HG02981 (cell line): ENCODE data around the gene NINJ2.

Source experiments
- ATAC-seq: cut with Tn5 transposase; IDR thresholded peaks from one replicate; pipeline ENCODE4 v1.9.1; 2021; ENCODE audit warnings: mild to moderate bottlenecking, moderate library complexity; ENCODE audit not compliant: unreplicated experiment

Gene NINJ2

DNA sequence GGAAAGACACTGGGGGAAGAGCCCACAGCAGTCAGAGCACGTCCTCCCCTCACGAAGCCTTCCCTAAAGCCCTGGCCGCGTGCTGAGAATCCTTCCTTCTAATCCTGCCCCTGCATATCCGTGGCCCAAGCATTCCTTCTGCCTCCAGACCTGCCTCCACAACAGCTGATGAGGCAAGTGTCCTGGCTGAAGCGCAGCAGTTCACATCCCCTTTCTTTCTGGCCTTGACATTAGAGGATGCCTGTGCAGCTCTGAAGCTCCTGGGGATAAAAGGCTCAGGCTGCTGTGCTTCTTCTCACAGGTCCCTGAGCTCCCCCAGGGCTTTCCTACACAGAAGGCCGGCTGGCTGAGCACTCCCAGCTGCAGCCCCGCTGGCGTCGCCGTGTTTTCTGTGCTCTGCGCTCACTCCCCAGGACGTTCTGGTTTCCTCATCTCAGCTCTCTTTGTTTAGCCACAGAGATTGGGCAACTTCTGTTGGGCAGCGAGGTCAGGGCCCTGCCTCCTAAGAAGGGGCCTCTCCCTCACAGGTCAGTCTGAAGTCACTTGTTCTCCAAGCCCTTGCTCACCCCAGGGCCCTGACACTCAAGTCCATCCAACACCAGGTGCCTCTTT is 45.8 kb downstream of the NINJ2 start:
- no peak for ATAC-seq

DNA sequence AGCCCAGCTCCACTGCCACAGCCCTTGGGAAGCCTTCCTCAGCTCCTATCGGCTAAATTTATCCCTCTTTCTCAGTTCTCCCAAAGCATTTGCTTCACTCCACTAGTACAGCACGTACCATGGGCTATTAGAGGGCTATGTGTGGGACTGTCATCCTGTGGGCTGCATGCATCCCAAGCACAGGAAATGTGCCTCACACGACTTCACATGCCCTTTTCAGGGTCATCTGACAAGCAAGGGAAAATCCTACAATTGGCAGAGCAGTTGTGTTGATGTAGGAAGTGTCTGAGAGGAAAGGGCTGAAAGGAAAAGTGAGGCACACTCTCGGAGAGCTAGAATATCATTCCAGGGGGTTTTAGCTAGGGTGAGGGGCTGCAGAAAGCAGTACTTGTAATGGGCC is 47.6 kb downstream of the NINJ2 start:
- no peak for ATAC-seq

DNA sequence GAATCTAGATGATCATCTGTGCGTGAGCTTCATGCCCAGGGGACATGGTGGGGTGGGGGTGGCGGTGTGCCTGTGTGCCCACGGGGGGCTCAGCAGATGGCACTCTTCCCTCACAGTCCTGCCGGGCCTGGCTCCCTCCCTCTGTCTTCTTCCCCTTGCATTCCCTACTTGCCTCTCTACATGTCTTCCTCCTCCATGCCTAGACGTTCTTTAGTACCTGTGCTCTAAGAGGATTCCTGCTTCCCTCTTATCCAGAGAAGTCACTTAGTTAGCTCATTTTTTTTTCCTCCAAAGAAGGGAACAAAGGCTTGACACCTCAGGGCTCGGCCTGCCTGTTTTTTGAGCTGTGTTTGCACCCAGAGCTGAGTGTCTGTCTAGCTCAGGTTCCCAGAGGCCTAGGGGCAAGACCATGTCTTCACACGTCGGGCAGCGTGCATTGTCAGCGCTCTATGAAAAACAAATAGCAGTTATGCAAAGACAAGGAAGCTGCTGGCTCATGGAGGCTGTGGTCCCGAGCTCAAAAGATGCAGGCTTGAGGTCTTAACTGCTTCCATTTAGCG is 48.8 kb downstream of the NINJ2 start:
- ATAC-seq = no peak

DNA sequence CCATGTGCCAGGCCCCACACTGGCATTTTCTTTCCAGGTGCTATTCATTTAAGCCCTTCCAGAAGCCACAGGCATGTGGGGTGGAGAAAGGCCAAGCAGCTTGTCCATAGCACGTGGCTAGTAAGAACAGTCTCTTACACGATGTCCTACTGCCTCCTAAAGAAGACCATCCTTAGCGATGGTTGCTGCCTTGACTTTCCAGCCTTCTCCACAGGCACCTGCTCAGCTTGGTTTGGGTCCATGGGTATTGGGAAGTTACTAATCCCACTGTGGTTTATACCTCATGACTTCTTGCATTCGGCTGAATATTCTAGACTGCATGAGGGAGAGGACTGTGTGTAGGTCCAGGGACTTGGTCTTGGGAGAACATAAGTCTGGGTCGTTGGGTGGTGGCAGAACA is 49.2 kb downstream of the NINJ2 start:
- ATAC-seq = no peak

DNA sequence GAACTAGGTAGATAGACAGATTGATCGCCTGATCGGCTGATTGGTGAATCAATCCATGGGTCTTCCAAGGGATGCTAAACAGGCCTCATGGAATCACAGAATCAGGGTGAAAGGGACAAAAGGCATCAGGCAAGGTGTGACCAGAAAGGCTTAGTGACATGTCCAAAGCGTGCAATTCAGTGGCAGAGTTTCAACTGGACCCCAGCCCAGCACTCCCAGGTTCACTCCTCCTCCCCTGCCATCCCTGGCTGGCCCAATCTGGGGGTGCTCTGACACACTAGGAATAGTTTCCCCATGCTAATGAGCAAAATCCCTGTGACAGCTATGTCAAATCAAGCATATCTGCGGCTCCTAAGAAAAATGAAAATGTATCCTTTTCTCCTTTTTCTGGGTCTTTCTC is 50.4 kb downstream of the NINJ2 start:
- no peak for ATAC-seq

DNA sequence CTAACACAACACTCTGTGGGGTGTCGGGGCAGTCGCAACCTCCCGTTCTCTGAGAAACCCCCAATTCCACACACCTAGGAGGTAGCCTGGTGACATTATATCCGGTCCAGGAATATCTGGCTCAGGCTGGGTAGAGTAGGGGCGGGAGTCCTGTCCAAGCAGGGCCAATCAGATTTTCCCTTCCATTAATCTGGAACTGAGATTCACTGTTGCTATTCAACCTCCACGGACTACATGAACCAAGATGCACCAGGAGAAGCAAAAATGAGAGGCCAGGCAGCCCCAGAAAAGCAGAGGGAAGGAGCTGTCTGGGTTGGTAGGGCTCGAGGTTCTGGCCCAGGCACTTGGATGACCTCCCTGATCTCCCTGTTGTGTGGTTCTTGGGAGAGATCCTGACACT is 51.0 kb downstream of the NINJ2 start:
- ATAC-seq = no peak

DNA sequence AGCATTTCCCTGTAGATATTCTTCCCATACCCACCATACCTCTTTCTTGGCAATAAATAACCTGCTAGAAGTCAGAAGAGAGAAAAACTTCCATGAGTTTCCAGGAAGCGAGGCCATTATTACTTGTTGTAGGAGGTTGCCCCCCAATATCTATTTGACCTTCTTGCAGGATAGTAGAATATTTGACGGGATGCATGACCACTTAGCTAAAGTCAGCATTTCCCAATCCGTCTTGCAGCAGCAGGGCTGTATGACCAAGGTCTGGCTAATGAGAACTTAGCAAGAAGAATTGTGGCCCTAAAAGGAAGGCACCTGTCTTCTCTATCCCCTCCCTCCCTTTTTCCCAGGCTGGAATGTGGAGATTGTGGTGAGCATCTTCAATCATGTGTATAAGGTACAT is 51.5 kb downstream of the NINJ2 start:
- ATAC-seq = no peak

DNA sequence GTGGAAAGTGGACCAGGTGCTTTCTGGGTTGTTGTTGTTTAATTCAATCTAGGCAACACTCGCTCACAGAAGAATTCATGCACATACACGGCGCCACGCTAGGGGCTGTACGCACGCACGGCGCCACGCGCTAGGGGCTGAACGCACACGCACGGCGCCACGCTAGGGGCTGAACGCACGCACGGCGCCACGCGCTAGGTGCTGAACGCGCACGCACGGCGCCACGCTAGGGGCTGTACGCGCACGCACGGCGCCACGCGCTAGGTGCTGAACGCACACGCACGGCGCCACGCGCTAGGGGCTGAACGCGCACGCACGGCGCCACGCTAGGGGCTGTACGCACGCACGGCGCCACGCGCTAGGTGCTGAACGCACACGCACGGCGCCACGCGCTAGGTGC is 54.3 kb downstream of the NINJ2 start:
- no peak for ATAC-seq

DNA sequence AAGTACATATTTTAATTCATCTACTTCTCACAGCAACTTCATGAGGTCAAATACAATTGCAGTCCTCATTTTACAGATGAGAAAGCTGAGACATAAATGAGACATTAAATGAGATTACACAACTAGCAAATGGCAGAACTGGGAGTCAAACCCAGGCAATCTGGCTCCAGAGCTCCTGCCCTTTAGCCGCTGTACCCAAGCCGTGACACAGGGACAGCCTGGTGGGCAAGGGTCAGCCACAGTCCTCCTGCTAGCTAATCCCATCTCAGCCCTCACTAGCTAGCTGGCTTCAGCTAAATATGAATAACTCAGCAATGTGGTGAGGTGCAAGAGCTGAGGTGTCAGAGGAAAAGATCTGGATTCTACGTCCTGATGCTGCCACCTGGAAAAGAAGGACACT is 54.8 kb downstream of the NINJ2 start:
- ATAC-seq = no peak

DNA sequence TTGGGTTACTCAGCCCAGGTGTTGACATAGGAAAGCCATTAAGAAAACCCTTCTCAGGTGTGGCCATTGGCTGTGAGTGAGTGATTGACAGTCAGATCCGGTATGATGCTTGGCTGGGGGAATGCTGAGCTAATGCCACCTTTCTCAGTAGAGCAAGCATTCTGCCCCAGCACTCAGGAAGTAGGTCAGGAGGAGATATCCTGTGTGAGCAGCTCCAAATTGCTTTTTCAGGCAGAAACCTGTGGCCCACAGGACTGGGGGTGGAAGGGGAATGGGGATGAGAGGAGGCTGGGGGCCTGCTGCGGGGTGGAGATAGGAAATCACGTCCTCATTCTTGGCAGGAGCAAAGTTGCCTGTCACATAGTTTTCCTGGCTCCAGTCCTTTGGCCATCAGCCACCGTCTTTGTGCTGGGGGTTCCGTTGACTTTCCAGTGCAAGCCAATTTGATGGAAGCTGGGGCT is 55.7 kb downstream of the NINJ2 start:
- no peak for ATAC-seq

DNA sequence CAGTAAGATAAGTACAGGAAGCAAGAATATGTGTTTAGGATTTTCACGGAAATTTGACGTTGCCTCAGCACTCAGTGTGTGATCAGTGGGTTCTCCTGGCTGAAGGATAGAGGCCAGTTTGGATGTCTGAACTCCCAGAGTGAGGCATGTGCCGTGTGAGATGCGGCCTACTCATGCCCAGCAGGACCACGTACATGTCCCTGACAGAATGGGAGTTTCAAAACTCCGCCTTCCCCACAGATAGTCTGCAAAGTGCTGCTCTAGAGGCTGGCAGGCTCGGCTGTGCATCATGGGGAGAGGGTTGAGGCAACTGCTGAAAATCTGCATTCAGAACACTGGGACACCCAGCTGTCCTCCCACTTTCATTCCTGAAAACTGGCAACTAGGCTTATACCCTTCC is 58.3 kb downstream of the NINJ2 start:
- ATAC-seq = no peak

DNA sequence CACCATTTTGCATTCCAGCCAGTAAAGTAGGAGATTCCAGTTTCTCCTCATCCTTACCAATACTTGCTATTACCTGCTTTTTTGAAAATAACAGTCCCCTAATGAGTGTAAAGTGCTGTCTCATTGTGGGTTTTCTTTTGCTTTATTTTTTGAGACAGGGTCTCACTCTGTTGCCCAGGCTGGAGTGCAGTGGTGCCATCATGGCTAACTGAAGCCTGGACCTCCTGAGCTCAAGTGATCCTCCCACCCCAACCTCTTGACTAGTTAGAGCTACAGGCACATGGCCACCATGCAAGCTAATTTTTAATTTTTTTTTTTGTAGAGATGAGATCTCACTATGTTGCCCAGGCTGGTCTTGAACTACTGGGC is 60.6 kb downstream of the NINJ2 start:
- ATAC-seq = no peak

DNA sequence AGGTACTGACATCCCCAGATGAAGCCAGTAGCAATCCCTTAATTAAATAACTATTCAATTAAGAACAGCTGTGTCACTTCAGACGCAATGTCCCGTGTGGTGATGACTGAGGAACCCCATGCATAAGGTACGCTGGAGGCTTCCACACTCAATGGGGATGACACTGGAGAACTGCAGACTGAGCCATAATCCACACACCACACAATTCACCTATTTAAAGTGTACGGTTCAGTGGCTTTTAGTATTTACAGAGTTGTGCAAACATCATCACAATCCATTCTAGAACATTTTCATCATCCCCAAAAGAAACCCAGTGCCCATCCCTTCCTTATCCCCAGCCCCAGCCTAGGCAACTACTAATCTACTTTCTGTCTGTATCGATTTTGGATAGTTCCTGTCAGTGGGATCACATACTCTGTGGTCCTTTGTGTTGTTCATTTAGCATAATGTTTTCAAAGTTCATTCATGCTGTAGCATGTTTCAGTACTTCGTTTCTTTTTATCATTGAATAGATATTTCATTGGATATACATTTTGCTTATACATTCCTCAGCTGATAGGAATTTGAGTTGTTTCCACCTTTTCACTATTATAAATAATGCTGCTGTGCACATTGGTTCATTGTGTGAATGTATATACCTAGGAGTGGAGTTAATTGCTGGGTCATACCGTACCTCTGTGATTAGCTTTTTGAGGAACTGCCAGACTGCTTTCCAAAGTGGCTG is 61.1 kb downstream of the NINJ2 start:
- ATAC-seq = no peak

DNA sequence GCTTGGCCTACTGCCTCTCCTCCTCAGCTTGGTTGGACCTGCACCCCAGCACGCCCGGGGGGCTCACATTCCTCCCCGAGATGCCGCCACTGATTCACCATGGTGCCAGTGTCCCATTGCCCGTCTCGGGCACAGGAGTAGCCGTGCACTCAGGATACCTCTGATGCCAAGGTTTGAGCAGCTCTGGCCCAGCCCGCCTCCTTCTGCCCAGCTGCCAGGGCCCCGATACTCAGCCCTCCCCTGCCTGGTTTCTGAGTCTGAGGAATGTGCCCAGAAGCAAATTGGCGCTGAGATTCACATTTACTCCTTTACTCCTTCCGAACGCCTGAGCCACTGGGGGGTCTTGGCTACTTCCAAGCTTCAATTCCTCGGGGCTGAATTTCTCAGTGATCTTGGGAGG is 63.5 kb downstream of the NINJ2 start:
- no peak for ATAC-seq

DNA sequence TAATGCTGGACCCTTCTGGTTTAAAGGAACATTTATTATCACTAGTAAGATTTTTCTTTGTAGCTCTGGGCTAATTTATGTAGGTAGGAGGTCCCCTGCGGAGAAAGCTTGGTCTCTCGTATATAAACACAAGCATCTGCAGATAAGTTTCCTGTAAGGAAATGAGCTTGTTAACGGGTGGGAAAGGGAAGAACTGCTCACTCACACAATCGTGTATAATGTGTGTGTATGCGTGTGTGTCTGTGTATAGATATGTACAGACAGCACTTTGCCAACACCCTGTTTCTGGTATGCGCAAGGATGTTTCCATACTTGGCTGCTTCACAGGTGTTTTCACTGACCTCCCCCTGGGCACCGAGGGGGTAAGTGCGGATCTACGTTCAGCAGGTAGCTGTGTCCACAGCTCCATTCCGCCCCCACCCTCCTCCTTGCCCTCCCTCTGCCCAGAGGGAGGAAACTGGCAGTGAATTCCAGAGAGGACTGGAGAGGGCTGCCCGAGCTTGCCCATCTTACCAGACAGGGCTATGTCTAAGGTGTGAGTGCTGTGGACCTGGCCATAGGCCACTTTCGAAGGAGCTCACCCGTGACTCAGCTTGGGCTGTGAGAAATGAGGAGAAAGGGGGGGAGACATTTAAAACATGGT is 65.2 kb downstream of the NINJ2 start:
- no peak for ATAC-seq

DNA sequence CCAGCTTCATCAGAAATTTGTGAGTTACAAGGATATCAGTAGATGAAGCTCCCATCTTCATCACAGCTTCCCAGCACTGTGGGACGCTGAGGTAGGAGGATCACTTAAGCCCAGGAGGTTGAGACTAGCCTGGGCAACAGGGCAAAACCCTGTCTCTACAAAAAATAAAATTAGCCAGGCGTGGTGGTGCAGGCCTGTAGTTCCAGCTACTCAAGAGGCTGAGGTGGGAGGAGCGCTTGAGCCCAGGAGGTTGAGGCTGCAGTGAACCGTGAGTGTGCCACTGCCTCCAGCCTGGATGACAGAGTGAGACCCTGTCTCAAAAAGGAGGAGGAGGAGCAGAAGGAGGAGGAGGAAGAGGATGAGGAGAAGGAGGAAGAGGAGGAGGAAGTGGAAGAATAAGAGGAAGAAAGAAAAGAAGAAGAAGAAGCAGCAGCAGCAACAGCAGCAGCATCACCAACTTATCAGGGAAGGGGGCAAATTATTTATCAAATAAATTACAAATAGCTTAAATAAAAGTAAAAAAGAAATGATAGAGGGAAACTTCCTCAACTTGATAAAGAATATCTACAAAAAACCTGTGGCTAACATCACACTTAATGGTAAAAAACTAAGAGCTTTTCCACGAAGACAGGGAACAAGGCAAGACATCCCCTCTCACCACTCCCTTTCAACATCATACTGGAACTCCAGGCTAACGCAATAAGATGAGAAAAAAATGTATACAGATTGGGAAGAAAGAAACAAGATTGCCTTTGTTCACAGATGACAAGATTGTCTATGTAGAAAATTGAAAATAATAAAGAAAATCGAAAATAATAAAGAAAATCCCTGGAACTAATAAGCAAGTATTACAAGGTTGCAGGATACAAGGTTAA is 69.6 kb downstream of the NINJ2 start:
- no peak for ATAC-seq

DNA sequence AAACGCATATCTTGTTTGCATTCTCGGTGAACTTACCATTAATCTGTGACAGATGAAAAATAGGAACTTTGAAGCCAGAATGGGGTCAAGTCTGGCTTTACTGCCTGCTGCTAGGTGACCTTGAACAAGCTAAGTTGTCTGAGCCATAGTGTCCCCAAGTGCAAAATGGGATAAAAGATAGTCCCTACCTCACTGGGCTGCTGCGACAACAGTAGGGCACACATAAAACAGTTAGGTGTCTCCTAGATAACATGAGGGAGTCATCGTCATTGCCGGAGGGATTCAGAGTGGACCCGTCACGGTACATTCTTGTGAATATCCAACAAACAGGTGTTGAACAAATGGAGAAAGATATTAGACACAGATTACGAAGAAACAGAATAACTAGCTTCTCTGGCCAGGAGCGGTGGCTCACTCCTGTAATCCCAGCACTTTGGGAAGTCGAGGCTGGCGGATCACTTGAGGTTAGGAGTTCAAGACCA is 71.2 kb downstream of the NINJ2 start:
- no peak for ATAC-seq

DNA sequence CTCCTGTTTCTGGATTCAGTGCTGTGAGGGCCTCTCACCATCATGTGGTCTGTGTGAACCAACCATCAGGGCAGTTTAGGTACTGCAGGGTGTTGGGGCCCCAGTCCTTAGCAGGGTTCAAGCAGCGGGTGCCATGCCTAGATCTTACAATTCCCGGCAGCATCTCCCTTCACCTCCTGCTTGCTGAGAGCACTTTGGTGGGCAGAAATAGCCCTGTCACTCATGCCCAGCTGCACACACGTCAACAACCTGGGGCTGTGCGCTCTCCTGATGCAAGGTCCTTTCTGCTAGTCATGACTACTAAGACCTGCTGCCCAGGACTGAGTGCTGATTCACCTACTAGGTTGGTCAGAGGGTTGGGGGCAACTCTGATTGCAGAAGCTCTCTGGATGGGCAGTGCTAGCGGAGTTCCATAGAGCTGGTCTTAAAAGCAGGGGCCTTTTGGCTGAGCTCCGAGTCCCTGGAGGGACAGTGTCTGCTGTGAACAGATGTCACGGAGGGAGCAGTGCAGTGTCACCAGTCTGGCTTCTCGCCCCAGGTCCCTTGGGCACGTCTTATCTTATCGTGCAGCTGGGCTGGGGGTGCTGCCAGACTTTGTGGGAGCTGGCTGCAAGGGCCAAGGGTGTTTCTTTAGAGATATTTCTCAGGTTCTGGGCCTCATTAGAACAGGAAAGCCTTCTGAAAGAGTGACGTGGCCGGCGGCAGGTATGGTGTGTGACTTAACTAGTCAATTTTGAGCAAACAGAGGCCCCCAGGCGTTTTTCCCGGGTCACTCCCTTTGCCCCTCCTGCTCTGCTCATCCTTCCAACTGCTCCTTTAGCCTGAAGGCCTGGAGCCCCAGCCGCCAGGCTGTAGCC is 71.8 kb downstream of the NINJ2 start:
- ATAC-seq = no peak

DNA sequence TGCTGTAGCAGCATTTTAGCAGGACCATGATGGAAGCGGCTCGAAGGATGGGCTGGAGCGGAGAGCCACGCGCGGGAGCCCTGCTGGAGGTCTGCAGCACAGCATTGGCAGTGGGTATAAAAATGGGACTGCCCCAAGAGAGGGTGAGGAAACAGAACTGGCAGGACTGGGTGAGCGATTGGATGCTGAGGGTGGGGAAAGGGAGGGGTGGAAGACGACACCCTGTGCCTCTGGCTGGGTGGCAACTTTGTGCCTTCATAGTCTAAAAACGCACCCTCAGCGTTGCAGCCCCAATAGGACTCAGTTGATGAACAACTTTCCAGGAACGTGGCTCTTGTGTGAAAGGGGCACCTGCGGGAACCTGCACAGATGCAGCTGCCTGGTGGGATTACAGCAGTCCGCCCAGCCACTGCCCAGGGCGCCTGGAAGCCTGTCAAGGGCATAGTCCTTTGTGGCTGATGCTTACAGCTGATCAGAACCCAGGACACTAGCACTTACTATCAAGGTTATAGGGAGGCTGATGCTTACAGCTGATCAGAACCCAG is 73.0 kb downstream of the NINJ2 start:
- ATAC-seq = no peak

DNA sequence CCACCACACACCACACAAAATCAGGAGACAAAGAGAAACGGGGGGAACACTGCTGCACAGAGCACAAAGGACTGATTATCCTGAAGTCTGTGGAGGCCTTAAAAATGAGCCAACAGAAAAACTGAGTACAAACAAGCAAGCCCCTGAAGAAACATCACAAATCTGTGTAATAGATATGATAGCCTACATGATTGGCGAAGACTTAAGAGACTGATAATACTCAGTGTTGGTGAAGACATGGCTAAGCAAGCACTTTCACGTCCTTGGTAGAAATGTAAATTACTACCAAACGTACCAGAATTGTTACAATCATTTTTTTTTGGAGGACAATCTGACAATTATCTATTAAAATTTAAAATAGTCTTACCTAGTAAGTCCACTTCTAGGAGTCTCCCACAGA is 74.6 kb downstream of the NINJ2 start:
- no peak for ATAC-seq
